ENCODE measurements around the gene ANKRD29. TPM values are rescaled to one million over a fixed set of nuclear protein-coding genes. Genes with fewer than 3 reads are reported as not detected.

ANKRD29 gene
- total and polyA plus RNA-seq, 2 of the 4 experiments (the other 2 are of a cell fraction) = 0.18 to 0.31 TPM

- no peaks in the 10 kb centered on the region for H3K9me3 ChIP-seq (ENCODE audit: control insufficient read depth, insufficient read depth, low read length)
- no peak overlapping the region for H2AK5ac ChIP-seq (ENCODE audit: low read depth, low read length)
- peaks cover 9% of the 10 kb centered on the region; the same call in 1 of the 2 replicates for H3K9me1 ChIP-seq (ENCODE audit: insufficient read depth, low read length)
- no peak overlapping the region for H3K4me2 ChIP-seq (ENCODE audit: low read depth, low read length)
- dilution Hi-C loops (cut with HindIII; ENCODE audit: low sequenced_read_pairs, unreplicated experiment) (no loop called here), in situ Hi-C loops (cut with MboI; ENCODE audit: low sequenced_read_pairs) (no loop called here), intact Hi-C loops (cut with micrococcal nuclease) (no loop called here)
- no peak for TF ChIP-seq NFE2L2 (IDR thresholded peaks at IDR 0.05; ENCODE audit: low read depth, low read length)
- no peak for TF ChIP-seq RCOR1 (IDR thresholded peaks at IDR 0.05; ENCODE audit: insufficient replicate concordance, low read length)
- TF ChIP-seq MXI1 (IDR thresholded peaks at IDR 0.05; ENCODE audit: borderline replicate concordance, low read depth, low read length) = no peak
- TF ChIP-seq MAFK (IDR thresholded peaks at IDR 0.05; ENCODE audit: low read depth, low read length) = no peak
- no peak for TF ChIP-seq USF2 (IDR thresholded peaks at IDR 0.05; ENCODE audit: low read depth, low read length)
- no peak for TF ChIP-seq POLR2A (IDR thresholded peaks at IDR 0.05; ENCODE audit: low read depth, low read length)
- H3K4ac ChIP-seq (ENCODE audit: low read depth, low read length) = peak overlapping the region; percentile 31; the same call in 1 of the 2 replicates
- H3K18ac ChIP-seq (ENCODE audit: low read depth, low read length) = no peak overlapping the region
- BruUV-seq (replicated peaks) = no TSS peak
- no peaks in the 10 kb centered on the region for H4K20me1 ChIP-seq (ENCODE audit: insufficient read depth, low read length)
- H3K79me1 ChIP-seq (ENCODE audit: low read depth in 1 of 2, low read length in 2 of 2) = no peaks in the 10 kb centered on the region; a peak in 2 of 4 replicates
- ChIA-PET CTCF (no interaction called here), POLR2A (ENCODE audit: unreplicated experiment) (interaction anchor here (0.7 kb wide), 1 partner anchor 333 kb away, joined by 3 read pairs; no protein-coding TSS in a partner anchor)
- H2BK120ac ChIP-seq (ENCODE audit: low read depth, low read length) = no peak overlapping the region
- peak; percentile 24 for DNase-seq
- peaks cover 2% of the 10 kb centered on the region for H3K4me1 ChIP-seq (ENCODE audit: control insufficient read depth, insufficient read depth, low read length)
- H3K27ac ChIP-seq (ENCODE audit: insufficient read depth, low read length) = no peak overlapping the region
- H2AK9ac ChIP-seq (replicated peaks; ENCODE audit: low read depth, low read length, poor library complexity) = no peak overlapping the region
- no peaks in the 10 kb centered on the region for H3K36me3 ChIP-seq (ENCODE audit: control insufficient read depth, insufficient read depth, low read length)
- no peak overlapping the region for H3K56ac ChIP-seq (ENCODE audit: extremely low read depth, insufficient read depth, low read length)
- H2BK20ac ChIP-seq (ENCODE audit: low read depth, low read length) = no peak overlapping the region
- 0 out of 2 replicates have a peak overlapping the region, but pooled peaks have one; percentile 48 for H3K23ac ChIP-seq (ENCODE audit: low read depth, low read length)
- no peaks in the 10 kb centered on the region for H3K27me3 ChIP-seq (ENCODE audit: control insufficient read depth, insufficient read depth, low read length)
- no peak overlapping the region for H2BK5ac ChIP-seq (ENCODE audit: low read depth, low read length, poor library complexity, severe bottlenecking)
- H3K9ac ChIP-seq (ENCODE audit: low read depth, low read length) = no peak overlapping the region
- H2AFZ ChIP-seq (replicated peaks; ENCODE audit: low read length, poor library complexity) = no peak overlapping the region
- ATAC-seq (ENCODE audit: low read depth) = no peak
- no peak overlapping the region for H2BK15ac ChIP-seq (ENCODE audit: low read depth, low read length)
- no peak overlapping the region for H4K91ac ChIP-seq (ENCODE audit: insufficient read depth, low read depth, low read length)
- H3K14ac ChIP-seq (replicated peaks; ENCODE audit: low read depth, low read length) = peak overlapping the region; percentile 55; the same call in 1 of the 2 replicates
- peak overlapping the region in 1 of 2 experiments; percentile 39; a peak in 1 of 4 replicates for H4K8ac ChIP-seq (ENCODE audit: low read depth in 2 of 2, low read length in 2 of 2)
- H3K4me3 ChIP-seq (ENCODE audit: insufficient read depth, low read depth, low read length) = no peak overlapping the region
- H4K5ac ChIP-seq (ENCODE audit: low read depth, low read length) = no peak overlapping the region
- WGBS, 2 experiments (ENCODE audit: extremely low coverage in 2 of 2, insufficient read length in 1 of 2) = no CpG with 5 or more reads among the region's 1 CpG
Observed at GRCh38 chr18:23591011-23591410, 71.7 kb downstream of the ANKRD29 start.

All from IMR-90 (cell line).